PC-9 (cell line): Measurements from ENCODE around the gene TGFBR3. TPM values are rescaled to one million over a fixed set of nuclear protein-coding genes. Genes with fewer than 3 reads are reported as not detected.

Experiments
- BruUV-seq: library from RNA; stranded (reverse); fragments of 400-500 nt; replicated peaks from 2 replicates; lab custom pipeline; 2021; lab: Mats Ljungman, UMichigan
- CTCF ChIA-PET: fragments of 300-600 bp; sonication (Branson Sonifier 250); formaldehyde crosslinking; loops from one replicate; lab custom pipeline; 2022; ENCODE audit warnings: antibody characterized with exemption; lab: Charles Lee
- POLR2A ChIA-PET: fragments of 300-600 bp; sonication (Branson Sonifier 250); formaldehyde crosslinking; loops from one replicate; lab custom pipeline; 2022; ENCODE audit warnings: antibody characterized with exemption; ENCODE audit not compliant: unreplicated experiment; lab: Charles Lee
- DNase-seq, 2 experiments: peaks; one replicate each; pipeline versions ENCODE4 v3.0.0 to v3.0.0-alpha.2; 2015 to 2022; ENCODE audit warnings: mixed read lengths in 1 of 2
- H2AFZ ChIP-seq: fragments of 200-600 bp; sonication (generic); 2 replicates; pipeline ENCODE4 v1.8.1; 2017; ENCODE audit warnings: antibody characterized with exemption
- H3F3A ChIP-seq: fragments of 200-600 bp; sonication (generic); 2 replicates; pipeline ENCODE4 v1.8.1; 2017; ENCODE audit warnings: antibody characterized with exemption, mild to moderate bottlenecking, low read depth; ENCODE audit not compliant: insufficient read depth
- H3K27ac ChIP-seq: fragments of 200-600 bp; sonication (generic); 2 replicates; pipeline ENCODE4 v1.6.1; 2016; ENCODE audit warnings: mixed run types
- H3K27me3 ChIP-seq: fragments of 200-600 bp; sonication (generic); 2 replicates; pipeline ENCODE4 v1.6.1; 2016; ENCODE audit warnings: low read depth, mixed run types; ENCODE audit not compliant: insufficient read depth
- H3K36me3 ChIP-seq: fragments of 200-600 bp; sonication (generic); 2 replicates; pipeline ENCODE4 v1.6.1; 2016; ENCODE audit warnings: low read depth, mixed run types
- H3K4me1 ChIP-seq: fragments of 200-600 bp; sonication (generic); replicated peaks from 2 replicates; pipeline ENCODE4 v1.6.1; 2016; ENCODE audit warnings: mixed run types; ENCODE audit not compliant: insufficient read depth
- H3K4me2 ChIP-seq: fragments of 200-600 bp; sonication (generic); 2 replicates; pipeline ENCODE4 v1.6.1; 2017; ENCODE audit warnings: mixed run types
- H3K4me3 ChIP-seq: fragments of 200-600 bp; sonication (generic); 2 replicates; pipeline ENCODE4 v1.6.1; 2016; ENCODE audit warnings: mixed run types
- H3K79me2 ChIP-seq: fragments of 200-600 bp; sonication (generic); 2 replicates; pipeline ENCODE4 v1.6.1; 2017; ENCODE audit warnings: low read depth, mixed run types
- H3K9me2 ChIP-seq: fragments of 200-600 bp; sonication (generic); 2 replicates; pipeline ENCODE4 v1.8.1; 2017; ENCODE audit warnings: mild to moderate bottlenecking; ENCODE audit not compliant: insufficient read depth
- H3K9me3 ChIP-seq: fragments of 200-600 bp; sonication (generic); 2 replicates; pipeline ENCODE4 v1.8.1; 2016; ENCODE audit warnings: low read depth; ENCODE audit not compliant: insufficient read depth
- H4K20me1 ChIP-seq: fragments of 200-600 bp; sonication (generic); 2 replicates; pipeline ENCODE4 v1.8.1; 2017; ENCODE audit not compliant: insufficient read depth
- CTCF ChIP-seq: fragments of 200-600 bp; sonication (generic); conservative IDR thresholded peaks from 2 replicates; pipeline ENCODE4 v1.6.1; 2017; ENCODE audit warnings: mixed run types, antibody characterized with exemption, mild to moderate bottlenecking, moderate library complexity
- EZH2 ChIP-seq: fragments of 200-600 bp; sonication (generic); IDR thresholded peaks from 2 replicates; pipeline ENCODE4 v1.8.0; 2017; ENCODE audit warnings: antibody characterized with exemption, low read depth
- intact Hi-C: fragments of 100-400 bp; cut with micrococcal nuclease; formaldehyde crosslinking; loops from one replicate; pipeline ENCODE4 v1.10.0; 2022; ENCODE audit not compliant: unreplicated experiment
- total RNA-seq: library from RNA; stranded (reverse); gene quantifications from 2 replicates; pipeline ENCODE4 v1.2.3, GENCODE V29; 2021

TGFBR3 gene
- total RNA-seq, 1 experiment from 2014 or later = 1.6 TPM

GRCh38 chr1:91781371-91781825 is 104.6 kb downstream of the TGFBR3 start:
- ChIA-PET CTCF (no interaction called here), POLR2A (no interaction called here)
- Histone ChIP-seq H3K4me2 (no peak overlapping the region), H3K4me1 (no peaks in the 10 kb centered on the region; the same call in 1 of the 2 replicates), H3K9me2 (no peaks in the 10 kb centered on the region), H4K20me1 (no peaks in the 10 kb centered on the region), H3K36me3 (no peaks in the 10 kb centered on the region), H3F3A (no peaks in the 10 kb centered on the region), H3K79me2 (no peaks in the 10 kb centered on the region), H3K9me3 (no peaks in the 10 kb centered on the region), H3K27me3 (no peaks in the 10 kb centered on the region), H2AFZ (no peak overlapping the region), H3K27ac (no peak overlapping the region), H3K4me3 (no peak overlapping the region)
- DNase-seq = no peak
- no TSS peak for BruUV-seq
- TF ChIP-seq EZH2 = no peak
- no peak for TF ChIP-seq CTCF
- intact Hi-C loops = no loop called here

- no peak overlapping the region for H2AFZ ChIP-seq
- no peaks in the 10 kb centered on the region for H3K27me3 ChIP-seq
- ChIA-PET POLR2A (no interaction called here), CTCF (no interaction called here)
- H3F3A ChIP-seq = no peaks in the 10 kb centered on the region
- no peaks in the 10 kb centered on the region for H3K9me3 ChIP-seq
- H3K36me3 ChIP-seq = no peaks in the 10 kb centered on the region
- intact Hi-C loops = no loop called here
- BruUV-seq = no TSS peak
- H3K9me2 ChIP-seq = no peaks in the 10 kb centered on the region
- no peak overlapping the region for H3K4me2 ChIP-seq
- no peak overlapping the region for H3K4me3 ChIP-seq
- H3K79me2 ChIP-seq = no peaks in the 10 kb centered on the region
- no peaks in the 10 kb centered on the region for H4K20me1 ChIP-seq
- no peak for DNase-seq
- TF ChIP-seq CTCF (no peak), EZH2 (no peak)
- H3K4me1 ChIP-seq = no peaks in the 10 kb centered on the region
- H3K27ac ChIP-seq = no peak overlapping the region
Observed at GRCh38 chr1:91779548-91780021, 106.4 kb downstream of the TGFBR3 start.

- Histone ChIP-seq H4K20me1 (no peaks in the 10 kb centered on the region), H3K36me3 (no peaks in the 10 kb centered on the region), H2AFZ (no peak overlapping the region), H3K4me3 (no peak overlapping the region), H3F3A (no peaks in the 10 kb centered on the region), H3K79me2 (no peaks in the 10 kb centered on the region), H3K9me3 (no peaks in the 10 kb centered on the region), H3K4me2 (no peak overlapping the region), H3K27ac (no peak overlapping the region), H3K27me3 (no peaks in the 10 kb centered on the region), H3K4me1 (no peaks in the 10 kb centered on the region), H3K9me2 (no peaks in the 10 kb centered on the region)
- ChIA-PET CTCF (no interaction called here), POLR2A (no interaction called here)
- no peak for TF ChIP-seq EZH2
- no peak for TF ChIP-seq CTCF
- no TSS peak for BruUV-seq
- intact Hi-C loops = no loop called here
- DNase-seq = no peak
Observed at GRCh38 chr1:91778964-91779363, 107.0 kb downstream of the TGFBR3 start.
